K562 (cell line): Measurements from ENCODE around the gene CGN. TPM values are rescaled to one million over a fixed set of nuclear protein-coding genes. Genes with fewer than 3 reads are reported as not detected.

ENCODE experiments used
- ATAC-seq: fragments of 200-7000 bp; cut with Tn5 transposase; 3 replicates; pipeline ENCODE4 v1.9.1; 2020; ENCODE audit warnings: moderate library complexity
- BruUV-seq: library from RNA; stranded (reverse); fragments of 400-500 nt; replicated peaks from 2 replicates; lab custom pipeline; 2021; lab: Mats Ljungman, UMichigan
- CTCF ChIA-PET: fragments of 300-600 bp; formaldehyde crosslinking; extraction: SDS; loops from one replicate; lab custom pipeline; 2021; ENCODE audit warnings: low intra/inter-chr PET ratio; lab: Yijun Ruan, JAX
- POLR2A ChIA-PET: fragments of 300-600, 350-650 bp; sonication (Branson Sonifier 250); formaldehyde crosslinking; extraction: SDS; loops from one replicate; lab custom pipeline; 2021; ENCODE audit warnings: antibody characterized with exemption, inconsistent platforms; lab: Yijun Ruan, JAX
- DNase-seq, 4 experiments: peaks; one replicate each; pipeline versions ENCODE4 v3.0.0 to v3.0.0-alpha.2; 2011 to 2018; ENCODE audit warnings: low spot score in 3 of 4, mixed read lengths in 3 of 4; ENCODE audit errors: extremely low read depth in 1 of 4
- FAIRE-seq: peaks from 2 replicates; lab custom pipeline; 2011; peaks lifted over from hg19 to GRCh38; lab: Jason Lieb, UNC
- H2AFZ ChIP-seq: 2 replicates; pipeline ENCODE4 v1.6.0; 2011; ENCODE audit warnings: low read depth, low read length, control low read depth, inconsistent platforms
- H3K27ac ChIP-seq: fragments of 200-600 bp; 3 replicates; pipeline ENCODE4 v1.8.0; 2011; ENCODE audit warnings: low read depth, mild to moderate bottlenecking, control low read depth, inconsistent platforms, low read length, moderate library complexity, mixed read lengths; ENCODE audit errors: extremely low read depth
- H3K27me3 ChIP-seq, 2 experiments: fragments of 300-600 bp in 1 of 2; 2 replicates in 1 of 2; 3 replicates in 1 of 2; pipeline versions ENCODE4 v1.6.0 to v1.8.0; 2011; ENCODE audit warnings: inconsistent platforms in 2 of 2, low read length in 2 of 2, mild to moderate bottlenecking in 1 of 2, mixed read lengths in 1 of 2, moderate library complexity in 1 of 2; ENCODE audit not compliant: control insufficient read depth in 2 of 2, insufficient read depth in 2 of 2
- H3K36me3 ChIP-seq: fragments of 300-600 bp; 3 replicates; pipeline ENCODE4 v1.8.0; 2011; ENCODE audit warnings: mild to moderate bottlenecking, low read length, inconsistent platforms; ENCODE audit not compliant: control insufficient read depth, insufficient read depth
- H3K4me1 ChIP-seq, 2 experiments: fragments of 200-600 bp in 1 of 2; replicated peaks in 1 of 2; 2 replicates in 1 of 2; 3 replicates in 1 of 2; pipeline versions ENCODE4 v1.5.1 to v1.8.0; 2011; ENCODE audit warnings: inconsistent platforms in 2 of 2, low read length in 2 of 2, mild to moderate bottlenecking in 1 of 2, mixed read lengths in 1 of 2, moderate library complexity in 1 of 2; ENCODE audit not compliant: control insufficient read depth in 2 of 2, insufficient read depth in 2 of 2
- H3K4me2 ChIP-seq: 2 replicates; pipeline ENCODE4 v1.6.1; 2011; ENCODE audit warnings: low read length, control low read depth, inconsistent platforms, mixed read lengths; ENCODE audit not compliant: insufficient read depth
- H3K4me3 ChIP-seq: fragments of 200-600 bp; sonication (generic), shearing (Covaris generic); 2 replicates; pipeline ENCODE4 v1.5.1; 2016; ENCODE audit warnings: control low read depth, inconsistent platforms
- H3K79me2 ChIP-seq: fragments of 200-600 bp; 3 replicates; pipeline ENCODE4 v1.8.0; 2011; ENCODE audit warnings: low read length, inconsistent platforms; ENCODE audit not compliant: control insufficient read depth, insufficient read depth
- H3K9ac ChIP-seq, 2 experiments: 2 replicates each; pipeline versions ENCODE4 v1.6.0 to v1.6.1; 2011; ENCODE audit warnings: low read depth in 2 of 2, low read length in 2 of 2, control low read depth in 1 of 2, inconsistent platforms in 1 of 2, mild to moderate bottlenecking in 1 of 2, mixed read lengths in 1 of 2; ENCODE audit not compliant: insufficient read depth in 1 of 2
- H3K9me1 ChIP-seq: one replicate; pipeline ENCODE4 v1.6.0; 2011; ENCODE audit warnings: inconsistent platforms, mild to moderate bottlenecking, low read length, moderate library complexity; ENCODE audit not compliant: control insufficient read depth, insufficient read depth
- H3K9me3 ChIP-seq: replicated peaks from 2 replicates; pipeline ENCODE4 v1.5.1; 2011; ENCODE audit warnings: low read depth, low read length, inconsistent platforms; ENCODE audit not compliant: control insufficient read depth, insufficient read depth
- H4K20me1 ChIP-seq: replicated peaks from 2 replicates; pipeline ENCODE4 v1.6.1; 2011; ENCODE audit warnings: low read length, inconsistent platforms, mixed read lengths; ENCODE audit not compliant: control insufficient read depth, insufficient read depth
- ADNP ChIP-seq: fragments of 200-800 bp; sonication (Bioruptor generic); IDR thresholded peaks from 2 replicates; pipeline ENCODE4 v1.6.1; 2016; ENCODE audit warnings: missing genetic modification characterization, missing compliant biosample characterization
- BDP1 ChIP-seq: IDR thresholded peaks from 3 replicates; pipeline ENCODE4 v1.6.1; 2011; ENCODE audit not compliant: insufficient read length, insufficient read depth
- DIDO1 ChIP-seq: fragments of 450-650 bp; IDR thresholded peaks from 2 replicates; pipeline ENCODE4 v1.6.1; 2016; ENCODE audit warnings: low read depth, missing biosample characterization, missing genetic modification characterization
- GABPB2 ChIP-seq: fragments of 250-450 bp; sonication (Bioruptor Pico); conservative IDR thresholded peaks from 2 replicates; pipeline ENCODE4 v1.5.1; 2021; ENCODE audit warnings: mild to moderate bottlenecking
- GATAD2B ChIP-seq: fragments of 450-650 bp; IDR thresholded peaks from 2 replicates; pipeline ENCODE4 v1.6.1; 2017; ENCODE audit warnings: mild to moderate bottlenecking, borderline replicate concordance
- HLTF ChIP-seq: fragments of 450-650 bp; IDR thresholded peaks from 2 replicates; pipeline ENCODE4 v1.6.1; 2016
- MAFG ChIP-seq: fragments of 450-650 bp; conservative IDR thresholded peaks from 2 replicates; pipeline ENCODE4 v1.6.1; 2016; ENCODE audit warnings: missing genetic modification characterization, missing compliant biosample characterization
- RBM22 ChIP-seq: fragments of 200-400 bp; formaldehyde crosslinking; IDR thresholded peaks from 2 replicates; pipeline ENCODE4 v1.6.1; 2018; ENCODE audit warnings: low read length, low read depth; ENCODE audit not compliant: poor library complexity, severe bottlenecking
- WGBS: fragments of 100-300 bp; shearing (Covaris generic); methylation state at CpG from one replicate; pipeline ENCODE4 v1.1.6; 2016; ENCODE audit warnings: low coverage, mixed read lengths; ENCODE audit not compliant: insufficient coverage; ENCODE audit errors: missing lambda C conversion rate; 5-methylcytosine and 5-hydroxymethylcytosine counted together
- in situ Hi-C: fragments of 300-500 bp; cut with MboI; formaldehyde crosslinking; loops from 4 replicates; pipeline ENCODE4 v1.15.0; 2018; ENCODE audit warnings: inconsistent platforms, mixed read lengths
- intact Hi-C: fragments of 100-400 bp; cut with micrococcal nuclease; formaldehyde crosslinking; loops from 2 replicates; pipeline ENCODE4 v1.14.2; 2022
- polyA plus RNA-seq, 8 experiments: library from polyadenylated mRNA; depleted of rRNA in 4 of 8; stranded (reverse) in 5 of 8; unstranded in 3 of 8; fragments of >200 nt; fragmentation: Nextera tagmentation in 2 of 8; fragmentation: Illumina TruSeq in 1 of 8; extraction: Ambion mirVana in 2 of 8; extraction: Trizol in 1 of 8; gene quantifications; 2 replicates each; pipeline versions ENCODE4 v1.2.1 to v1.2.3, GENCODE V29; 2011 to 2014; ENCODE audit warnings: inconsistent platforms in 1 of 8, missing spikeins in 1 of 8
- total RNA-seq, 7 experiments: library from RNA; depleted of rRNA in 6 of 7; stranded (reverse); fragments of >200 nt in 6 of 7; fragmentation: Illumina TruSeq in 2 of 7; extraction: Trizol in 2 of 7; gene quantifications; 2 replicates each; pipeline versions ENCODE4 v1.2.1 to v1.2.3, GENCODE V29; 2011 to 2021; ENCODE audit warnings: low replicate concordance in 1 of 7
- TF ChIP-seq, protein P1 (sequence below), 2 experiments: IDR thresholded peaks in 1 of 2; conservative IDR thresholded peaks in 1 of 2; 2 replicates each; pipeline ENCODE4 v1.6.1; 2016; ENCODE audit warnings: low read depth in 2 of 2, mild to moderate bottlenecking in 1 of 2, missing compliant biosample characterization in 1 of 2, missing genetic modification characterization in 1 of 2, moderate library complexity in 1 of 2
- TF ChIP-seq, protein P2 (sequence below): fragments of 200-400 bp; formaldehyde crosslinking; IDR thresholded peaks from 2 replicates; pipeline ENCODE4 v1.6.1; 2017; ENCODE audit warnings: mild to moderate bottlenecking, low read depth, low read length, moderate library complexity

Gene CGN
- total and polyA plus RNA-seq, 9 of the 15 experiments (the other 6 are each of a cell fraction or from before 2014, with no cell fraction given) = 0.03 to 1.4 (median 0.14) TPM; not detected in 2

DNA sequence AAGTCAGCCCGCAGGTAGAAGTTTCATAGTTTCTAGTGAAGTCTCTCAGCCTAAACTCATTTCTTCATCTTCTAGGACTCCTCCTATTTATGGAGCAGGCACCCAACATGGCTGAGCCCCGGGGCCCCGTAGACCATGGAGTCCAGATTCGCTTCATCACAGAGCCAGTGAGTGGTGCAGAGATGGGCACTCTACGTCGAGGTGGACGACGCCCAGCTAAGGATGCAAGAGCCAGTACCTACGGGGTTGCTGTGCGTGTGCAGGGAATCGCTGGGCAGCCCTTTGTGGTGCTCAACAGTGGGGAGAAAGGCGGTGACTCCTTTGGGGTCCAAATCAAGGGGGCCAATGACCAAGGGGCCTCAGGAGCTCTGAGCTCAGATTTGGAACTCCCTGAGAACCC lies 7.2 kb downstream of the CGN start:
- CTCF ChIA-PET = no interaction called here

More for the DNA sequence above, 7.2 kb downstream of the CGN start:
- in situ Hi-C loops = no loop called here
- 27% methylated on average over 11 of the region's 12 CpGs for WGBS
- no TSS peak for BruUV-seq
- FAIRE-seq (no peak), DNase-seq (no peak), ATAC-seq (no peak)
- Histone ChIP-seq H3K79me2 (no peaks in the 10 kb centered on the region), H3K4me1 (peaks cover 0 to 3% of the 10 kb centered on the region in 2 experiments; a peak in 2 of 5 replicates), H3K9me1 (no peaks in the 10 kb centered on the region), H3K9ac (no peak overlapping the region), H3K9me3 (no peaks in the 10 kb centered on the region), H3K27ac (no peak overlapping the region)
- TF ChIP-seq RBM22 (no peak), HLTF (no peak), ADNP (tag) (no peak), BDP1 (no peak), DIDO1 (tag) (no peak), MAFG (tag) (no peak), GATAD2B (no peak), GABPB2 (CRISPR knock-in tag) (no peak)
- TF ChIP-seq, protein P1, sequence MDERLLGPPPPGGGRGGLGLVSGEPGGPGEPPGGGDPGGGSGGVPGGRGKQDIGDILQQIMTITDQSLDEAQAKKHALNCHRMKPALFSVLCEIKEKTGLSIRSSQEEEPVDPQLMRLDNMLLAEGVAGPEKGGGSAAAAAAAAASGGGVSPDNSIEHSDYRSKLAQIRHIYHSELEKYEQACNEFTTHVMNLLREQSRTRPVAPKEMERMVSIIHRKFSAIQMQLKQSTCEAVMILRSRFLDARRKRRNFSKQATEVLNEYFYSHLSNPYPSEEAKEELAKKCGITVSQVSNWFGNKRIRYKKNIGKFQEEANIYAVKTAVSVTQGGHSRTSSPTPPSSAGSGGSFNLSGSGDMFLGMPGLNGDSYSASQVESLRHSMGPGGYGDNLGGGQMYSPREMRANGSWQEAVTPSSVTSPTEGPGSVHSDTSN (CRISPR knock-in tag; IDR thresholded peaks at IDR 0.05; ENCODE audit: low read depth) = no peak
- TF ChIP-seq, protein P1 (tag; conservative IDR thresholded peaks at IDR 0.05; ENCODE audit: low read depth) = no peak
- TF ChIP-seq, protein P2, sequence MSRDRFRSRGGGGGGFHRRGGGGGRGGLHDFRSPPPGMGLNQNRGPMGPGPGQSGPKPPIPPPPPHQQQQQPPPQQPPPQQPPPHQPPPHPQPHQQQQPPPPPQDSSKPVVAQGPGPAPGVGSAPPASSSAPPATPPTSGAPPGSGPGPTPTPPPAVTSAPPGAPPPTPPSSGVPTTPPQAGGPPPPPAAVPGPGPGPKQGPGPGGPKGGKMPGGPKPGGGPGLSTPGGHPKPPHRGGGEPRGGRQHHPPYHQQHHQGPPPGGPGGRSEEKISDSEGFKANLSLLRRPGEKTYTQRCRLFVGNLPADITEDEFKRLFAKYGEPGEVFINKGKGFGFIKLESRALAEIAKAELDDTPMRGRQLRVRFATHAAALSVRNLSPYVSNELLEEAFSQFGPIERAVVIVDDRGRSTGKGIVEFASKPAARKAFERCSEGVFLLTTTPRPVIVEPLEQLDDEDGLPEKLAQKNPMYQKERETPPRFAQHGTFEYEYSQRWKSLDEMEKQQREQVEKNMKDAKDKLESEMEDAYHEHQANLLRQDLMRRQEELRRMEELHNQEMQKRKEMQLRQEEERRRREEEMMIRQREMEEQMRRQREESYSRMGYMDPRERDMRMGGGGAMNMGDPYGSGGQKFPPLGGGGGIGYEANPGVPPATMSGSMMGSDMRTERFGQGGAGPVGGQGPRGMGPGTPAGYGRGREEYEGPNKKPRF = no peak
- TF ChIP-seq, all 486 proteins: peak for 0
- intact Hi-C loops = no loop called here
- no peak overlapping the region for H3K4me3 ChIP-seq
- no peaks in the 10 kb centered on the region for H3K36me3 ChIP-seq
- peaks cover 8 to 35% of the 10 kb centered on the region in 2 experiments; a peak in 4 of 5 replicates for H3K27me3 ChIP-seq
- POLR2A ChIA-PET = interaction anchor here (0.6 to 1.2 kb wide), 4 partner anchors 15 to 119 kb away, joined by 3 read pairs; partner anchors contain the start of gene PSMB4
- no peaks in the 10 kb centered on the region; the same call in 1 of the 2 replicates for H4K20me1 ChIP-seq
- no peak overlapping the region for H2AFZ ChIP-seq
- no peak overlapping the region for H3K4me2 ChIP-seq
